PC-3 (cell line): ENCODE measurements around the gene XBP1. TPM values are rescaled to one million over a fixed set of nuclear protein-coding genes. Genes with fewer than 3 reads are reported as not detected.

ENCODE experiments used
- ATAC-seq: fragments of 200-7000 bp; cut with Tn5 transposase; 2 replicates; pipeline ENCODE4 v1.9.1; 2020; ENCODE audit warnings: mild to moderate bottlenecking, moderate library complexity
- BruUV-seq: library from RNA; stranded (reverse); fragments of 400-500 nt; replicated peaks from 2 replicates; lab custom pipeline; 2021; lab: Mats Ljungman, UMichigan
- CTCF ChIA-PET: fragments of 300-600 bp; sonication (Branson Sonifier 250); formaldehyde crosslinking; loops from one replicate; lab custom pipeline; 2022; ENCODE audit warnings: antibody characterized with exemption; lab: Charles Lee
- POLR2A ChIA-PET: fragments of 300-600 bp; sonication (Branson Sonifier 250); formaldehyde crosslinking; loops from one replicate; lab custom pipeline; 2022; ENCODE audit warnings: antibody characterized with exemption; ENCODE audit not compliant: unreplicated experiment; lab: Charles Lee
- DNase-seq: peaks from one replicate; pipeline ENCODE4 v3.0.0-alpha.2; 2015
- H2AFZ ChIP-seq: fragments of 300-600 bp; sonication (generic); 2 replicates; pipeline ENCODE4 v1.6.0; 2016; ENCODE audit warnings: antibody characterized with exemption, low read length
- H3F3A ChIP-seq: fragments of 300-600 bp; sonication (generic); one replicate; pipeline ENCODE4 v1.6.0; 2017; ENCODE audit warnings: antibody characterized with exemption, low read length, control low read depth, mild to moderate bottlenecking; ENCODE audit not compliant: unreplicated experiment
- H3K27ac ChIP-seq: fragments of 300-600 bp; sonication (generic); 2 replicates; pipeline ENCODE4 v1.5.1; 2016; ENCODE audit warnings: mild to moderate bottlenecking, low read length
- H3K27me3 ChIP-seq: fragments of 300-600 bp; sonication (generic); 2 replicates; pipeline ENCODE4 v1.6.1; 2016; ENCODE audit warnings: low read length, mixed read lengths
- H3K36me3 ChIP-seq: fragments of 300-600 bp; sonication (generic); 2 replicates; pipeline ENCODE4 v1.6.1; 2016; ENCODE audit warnings: low read depth, mixed run types, low read length, mixed read lengths
- H3K4me1 ChIP-seq: fragments of 300-600 bp; sonication (generic); 2 replicates; pipeline ENCODE4 v1.5.1; 2016; ENCODE audit warnings: low read length; ENCODE audit not compliant: insufficient read depth
- H3K4me2 ChIP-seq: fragments of 300-600 bp; sonication (generic); 2 replicates; pipeline ENCODE4 v1.6.0; 2016; ENCODE audit warnings: low read length
- H3K4me3 ChIP-seq: fragments of 300-600 bp; sonication (generic); 2 replicates; pipeline ENCODE4 v1.5.1; 2016; ENCODE audit warnings: mild to moderate bottlenecking, low read length, mixed read lengths
- H3K79me2 ChIP-seq: fragments of 300-600 bp; sonication (generic); 2 replicates; pipeline ENCODE4 v1.6.1; 2017; ENCODE audit warnings: low read length, mixed read lengths
- H3K9ac ChIP-seq: fragments of 300-600 bp; sonication (generic); 2 replicates; pipeline ENCODE4 v1.6.0; 2016; ENCODE audit warnings: mild to moderate bottlenecking, low read length
- H3K9me2 ChIP-seq: fragments of 300-600 bp; sonication (generic); replicated peaks from 2 replicates; pipeline ENCODE4 v1.6.1; 2016; ENCODE audit warnings: mixed run types, low read length, mixed read lengths
- H3K9me3 ChIP-seq: fragments of 300-600 bp; sonication (generic); 2 replicates; pipeline ENCODE4 v1.6.1; 2016; ENCODE audit warnings: low read length, mixed read lengths
- H4K20me1 ChIP-seq: fragments of 300-600 bp; sonication (generic); 2 replicates; pipeline ENCODE4 v1.6.1; 2016; ENCODE audit warnings: low read length, mixed read lengths
- CTCF ChIP-seq: fragments of 300-600 bp; sonication (generic); conservative IDR thresholded peaks from 2 replicates; pipeline ENCODE4 v1.5.1; 2017; ENCODE audit warnings: antibody characterized with exemption, low read depth, mild to moderate bottlenecking, low read length
- EZH2 ChIP-seq: fragments of 300-600 bp; sonication (generic); IDR thresholded peaks from one replicate; pipeline ENCODE4 v1.6.1; 2017; ENCODE audit warnings: antibody characterized with exemption, mild to moderate bottlenecking, low read length; ENCODE audit not compliant: unreplicated experiment
- EZH2phosphoT487 ChIP-seq: fragments of 300-600 bp; sonication (generic); IDR thresholded peaks from 2 replicates; pipeline ENCODE4 v1.6.1; 2018; ENCODE audit warnings: mild to moderate bottlenecking, antibody characterized with exemption, low read length, borderline replicate concordance
- intact Hi-C: fragments of 100-400 bp; cut with micrococcal nuclease; formaldehyde crosslinking; loops from 2 replicates; pipeline ENCODE4 v1.9.0; 2023
- total RNA-seq: library from RNA; depleted of rRNA; stranded (reverse); fragments of >200 nt; gene quantifications from 2 replicates; pipeline ENCODE4 v1.2.3, GENCODE V29; 2014

XBP1 gene
- total RNA-seq, 1 experiment from 2014 or later: 191 TPM

GRCh38 chr22:28819253-28820096, 19.1 kb upstream of the XBP1 start:
- TF ChIP-seq EZH2phosphoT487 (no peak), CTCF (no peak), EZH2 (no peak)
- DNase-seq (peak; percentile 12), ATAC-seq (peak; percentile 78)
- Histone ChIP-seq H3K79me2 (no peaks in the 10 kb centered on the region), H3K9me3 (no peaks in the 10 kb centered on the region), H3K4me2 (peak overlapping the region; percentile 46), H3K9me2 (no peaks in the 10 kb centered on the region), H3K27ac (peak overlapping the region; percentile 26), H3K9ac (no peak overlapping the region), H3K4me3 (no peak overlapping the region), H3F3A (no peaks in the 10 kb centered on the region), H3K4me1 (peaks cover 19% of the 10 kb centered on the region), H4K20me1 (no peaks in the 10 kb centered on the region), H3K27me3 (no peaks in the 10 kb centered on the region), H3K36me3 (no peaks in the 10 kb centered on the region), H2AFZ (no peak overlapping the region)
- ChIA-PET POLR2A (no interaction called here), CTCF (no interaction called here)
- intact Hi-C loops: loop anchor here (5.0 kb wide), 1 partner anchor 37 kb away; no protein-coding TSS in a partner anchor
- no TSS peak for BruUV-seq

DNA sequence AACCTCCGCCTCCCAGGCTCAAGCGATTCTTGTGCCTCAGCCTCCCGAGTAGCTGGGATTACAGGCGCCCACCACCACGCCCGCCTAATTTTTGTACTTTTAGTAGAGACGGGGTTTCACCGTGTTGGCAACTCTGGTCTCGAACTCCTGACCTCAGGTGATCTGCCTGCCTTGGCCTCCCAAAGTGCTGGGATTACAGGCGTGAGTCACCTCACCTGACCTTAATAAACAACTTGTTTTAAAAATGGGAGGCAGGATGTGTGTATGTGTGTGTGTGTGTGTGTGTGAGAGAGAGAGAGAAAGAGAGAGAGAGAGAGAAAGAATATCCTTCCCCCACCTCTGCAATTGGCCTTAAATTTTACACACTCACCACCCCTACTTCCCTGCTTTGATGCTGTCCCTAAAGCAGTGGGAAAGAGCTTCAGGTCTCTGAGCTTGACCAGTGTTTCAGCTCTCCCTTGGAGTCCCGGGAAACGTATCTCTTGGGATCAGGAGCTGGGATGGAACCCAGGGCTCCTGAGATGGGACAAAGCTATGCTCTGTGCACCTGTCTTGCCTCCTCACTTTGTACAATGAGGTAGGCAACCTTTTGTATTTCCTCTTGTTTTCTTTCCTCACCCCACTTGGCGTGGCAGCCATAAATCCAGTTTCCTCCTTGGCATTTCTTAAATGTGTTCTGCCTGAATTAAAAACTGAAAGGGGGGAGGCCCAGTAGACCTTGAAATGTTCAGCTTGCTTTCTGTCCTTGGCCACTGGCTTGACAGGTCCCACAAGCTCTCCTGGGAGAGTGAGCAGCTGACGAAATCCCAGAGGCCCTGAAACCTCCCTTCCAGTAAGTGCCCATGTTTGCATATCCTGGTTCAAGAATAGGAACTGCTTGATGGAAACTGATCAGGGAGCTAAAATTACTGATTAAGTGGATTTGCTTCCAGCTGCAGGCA, 17.8 kb upstream of the XBP1 start:
- peaks cover 19% of the 10 kb centered on the region for H3K4me1 ChIP-seq
- DNase-seq: peak; percentile 19
- BruUV-seq: no TSS peak

More for the DNA sequence above, 17.8 kb upstream of the XBP1 start:
- H3K4me2 ChIP-seq: peak overlapping the region; percentile 28; the same call in 1 of the 2 replicates
- TF ChIP-seq EZH2phosphoT487 (no peak), EZH2 (no peak), CTCF (no peak)
- POLR2A ChIA-PET: interaction anchor here (0.5 to 0.6 kb wide), 2 partner anchors 37 to 158 kb away, joined by 3 to 5 read pairs; no protein-coding TSS in a partner anchor
- no peaks in the 10 kb centered on the region for H4K20me1 ChIP-seq
- intact Hi-C loops: no loop called here
- H2AFZ ChIP-seq: no peak overlapping the region
- CTCF ChIA-PET: no interaction called here
- H3K27me3 ChIP-seq: no peaks in the 10 kb centered on the region
- ATAC-seq: no peak
- H3K9me3 ChIP-seq: no peaks in the 10 kb centered on the region
- H3K4me3 ChIP-seq: no peak overlapping the region
- no peaks in the 10 kb centered on the region for H3K36me3 ChIP-seq
- peak overlapping the region; percentile 26 for H3K27ac ChIP-seq
- H3F3A ChIP-seq: no peaks in the 10 kb centered on the region
- H3K79me2 ChIP-seq: no peaks in the 10 kb centered on the region
- H3K9me2 ChIP-seq: no peaks in the 10 kb centered on the region
- no peak overlapping the region for H3K9ac ChIP-seq
